Body of pancreas (tissue), 4 donors: Measurements from ENCODE around the gene ZFAND3.

Experiments
- CTCF ChIP-seq, 7 experiments: fragments of 450-650 bp in 4 of 7; fragments of 200-600 bp in 3 of 7; sonication (generic) in 3 of 7; IDR thresholded peaks; one replicate each; pipeline ENCODE4 v1.5.1; 2016 to 2019; ENCODE audit warnings: antibody characterized with exemption in 7 of 7
- POLR2A ChIP-seq, 3 donors: fragments of 450-650 bp; IDR thresholded peaks; one replicate each; pipeline ENCODE4 v1.6.1; 2016; ENCODE audit warnings: antibody characterized with exemption in 3 of 3, mild to moderate bottlenecking in 2 of 3

DNA sequence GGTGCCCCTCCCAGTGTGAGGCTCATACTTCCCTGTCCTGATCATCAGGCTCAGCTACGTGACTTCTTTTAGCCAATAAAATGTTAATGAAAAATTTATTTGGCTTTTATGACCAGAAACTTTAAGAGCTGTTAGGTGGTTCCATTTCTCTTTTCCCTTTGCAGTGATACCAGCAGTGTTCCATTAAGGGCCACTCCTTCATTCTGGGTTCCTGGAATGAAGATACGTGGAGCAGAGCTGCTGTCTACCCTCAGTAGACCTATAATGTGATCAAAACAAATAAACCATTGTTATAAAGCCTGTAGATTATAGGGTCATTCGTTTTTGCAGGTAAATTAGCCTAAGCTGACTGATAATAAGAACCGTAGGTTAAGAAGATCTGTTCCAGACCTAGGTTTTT, 228.0 kb downstream of the ZFAND3 start:
- TF ChIP-seq CTCF (IDR thresholded peaks at IDR 0.05), result no peak
- TF ChIP-seq POLR2A (IDR thresholded peaks at IDR 0.05), result no peak
